HG02571 (cell line): Measurements from ENCODE around the gene PRR5L.
A peak's percentile ranks its signal among the peaks of the same experiment; 100 is the strongest.
"Not testable (repeated sequence)": the region's sequence is repeated elsewhere in the genome, so short reads cannot be mapped to it uniquely, and the experiment has no call there.

Experiments used
- ATAC-seq: cut with Tn5 transposase; IDR thresholded peaks from one replicate; pipeline ENCODE4 v1.9.1; 2021; ENCODE audit warnings: mild to moderate bottlenecking, moderate library complexity; ENCODE audit not compliant: unreplicated experiment

Gene PRR5L

DNA sequence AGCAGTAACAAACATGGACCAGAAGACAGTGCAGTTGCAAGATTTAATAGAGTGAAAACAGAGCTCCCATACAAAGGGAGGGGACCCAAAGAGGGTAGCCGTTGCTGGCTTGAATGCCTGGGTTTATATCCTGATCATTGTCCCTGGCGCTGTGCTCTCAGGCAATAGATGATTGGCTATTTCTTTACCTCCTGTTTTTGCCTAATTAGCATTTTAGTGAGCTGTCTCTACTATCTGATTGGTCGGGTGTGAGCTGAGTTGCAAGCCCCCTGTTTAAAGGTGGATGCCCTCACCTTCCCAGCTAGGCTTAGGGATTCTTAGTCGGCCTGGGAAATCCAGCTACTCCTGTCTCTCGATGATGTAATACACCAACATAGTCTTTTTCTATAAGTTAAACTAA is 29.3 kb downstream of the PRR5L start:
- not testable (repeated sequence) for ATAC-seq

DNA sequence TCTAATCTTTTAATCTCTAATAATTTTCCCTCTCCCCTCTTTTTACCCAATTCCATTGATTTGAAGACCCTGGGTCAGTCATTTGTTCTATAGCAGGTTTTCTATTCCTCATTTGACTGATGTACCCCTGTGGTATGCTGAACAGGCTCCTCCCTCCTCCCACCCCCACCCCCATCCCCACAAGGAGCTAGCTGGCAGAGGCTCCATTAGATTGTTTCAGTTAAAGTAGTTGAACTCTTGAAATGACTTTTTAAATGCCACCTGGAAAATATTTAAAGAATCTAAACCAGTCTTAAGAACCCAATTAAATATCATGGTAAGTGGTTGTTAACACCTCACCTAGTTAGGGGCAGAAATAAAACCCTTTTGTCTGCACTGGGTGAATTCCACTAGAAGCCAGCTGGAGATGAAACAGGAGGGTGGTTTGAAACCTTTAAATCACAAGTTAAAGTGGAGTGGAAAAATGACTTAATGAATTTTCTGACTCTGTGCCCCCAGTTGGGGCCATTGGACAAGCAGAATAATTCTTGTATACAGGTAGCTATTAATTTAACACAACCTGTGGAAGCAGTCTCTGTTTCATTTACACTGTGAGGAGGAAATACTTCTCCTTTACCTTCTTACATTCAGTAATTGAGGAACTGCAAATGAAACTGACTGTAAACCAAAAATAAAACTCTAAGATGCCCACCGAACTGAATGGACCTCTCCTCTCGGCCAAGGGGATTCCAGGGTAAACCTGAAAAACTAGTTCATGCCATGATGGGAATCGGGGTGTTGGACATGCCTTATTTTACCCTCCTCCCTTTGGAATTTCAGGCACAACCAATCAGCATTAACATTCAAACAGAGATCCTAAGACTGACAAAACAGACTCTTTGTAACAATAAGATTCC is 30.7 kb downstream of the PRR5L start:
- no peak for ATAC-seq

DNA sequence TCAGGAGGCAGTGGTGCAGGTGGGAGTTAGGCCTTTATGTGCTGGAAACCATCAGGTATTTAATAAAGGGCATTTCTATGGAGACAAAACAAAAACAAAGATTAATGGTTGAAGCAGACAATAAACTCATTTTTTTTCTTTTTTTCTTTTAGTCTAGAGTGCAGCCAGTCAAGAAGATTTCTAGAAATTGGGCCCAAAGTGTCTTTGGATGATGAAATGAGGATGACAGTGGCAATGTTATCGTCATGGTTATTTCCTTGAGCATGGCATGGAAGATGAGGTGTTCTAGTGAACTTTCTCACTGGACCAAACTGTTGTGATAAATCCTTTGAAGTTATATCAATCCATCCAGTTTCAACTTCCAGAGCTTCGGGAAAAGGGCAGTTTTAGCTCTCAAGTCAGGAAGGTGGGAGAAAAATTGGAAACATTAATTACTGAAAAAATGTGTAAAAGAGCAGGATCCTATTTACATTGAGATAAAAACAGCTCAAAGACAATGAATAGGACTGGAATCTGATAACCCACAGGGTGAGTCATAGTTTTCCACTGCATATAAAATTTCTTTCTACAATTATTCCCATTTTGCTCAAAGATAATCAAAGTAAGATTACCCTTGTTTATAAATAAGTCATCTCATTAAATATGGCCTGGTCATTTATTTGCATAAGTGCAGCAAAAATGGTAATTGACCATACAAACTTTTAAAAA is 33.0 kb downstream of the PRR5L start:
- ATAC-seq, result no peak

DNA sequence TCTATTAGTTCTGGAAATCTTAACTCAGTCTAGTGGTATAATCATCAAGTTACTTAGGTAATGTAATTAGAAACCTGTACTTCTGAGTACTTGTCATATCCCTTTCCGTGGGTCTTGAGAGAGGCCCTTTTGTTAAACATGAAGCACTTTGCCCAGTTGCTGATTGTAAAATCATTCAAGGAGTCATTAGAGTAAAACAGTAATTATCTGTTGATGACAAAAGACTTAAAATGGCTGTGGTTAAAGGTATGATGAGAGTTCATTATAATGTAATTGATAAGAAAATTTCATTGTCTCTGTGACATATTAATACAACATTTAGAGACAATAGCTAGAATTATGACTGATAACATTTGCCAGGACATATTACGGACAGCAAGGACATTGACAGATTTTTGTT is 34.3 kb downstream of the PRR5L start:
- no peak for ATAC-seq

DNA sequence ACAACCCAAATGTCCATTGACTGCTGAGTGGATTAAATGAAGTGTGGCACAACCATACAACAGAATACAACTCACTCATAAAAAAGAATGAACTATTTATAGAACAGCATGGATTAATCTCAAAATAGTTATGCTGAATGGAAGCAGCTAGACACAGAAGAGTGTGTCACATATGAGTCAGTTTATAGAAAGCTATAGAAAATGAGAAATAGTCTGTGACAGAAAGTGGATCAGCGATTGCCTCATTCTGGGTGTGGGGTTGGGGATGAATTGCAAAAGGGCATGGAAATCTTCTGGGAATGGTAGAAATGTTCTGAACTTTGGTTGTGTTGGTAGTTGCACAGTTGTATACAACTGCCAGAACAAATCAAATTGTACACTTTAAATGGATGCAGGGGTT is 37.4 kb downstream of the PRR5L start:
- no peak for ATAC-seq

DNA sequence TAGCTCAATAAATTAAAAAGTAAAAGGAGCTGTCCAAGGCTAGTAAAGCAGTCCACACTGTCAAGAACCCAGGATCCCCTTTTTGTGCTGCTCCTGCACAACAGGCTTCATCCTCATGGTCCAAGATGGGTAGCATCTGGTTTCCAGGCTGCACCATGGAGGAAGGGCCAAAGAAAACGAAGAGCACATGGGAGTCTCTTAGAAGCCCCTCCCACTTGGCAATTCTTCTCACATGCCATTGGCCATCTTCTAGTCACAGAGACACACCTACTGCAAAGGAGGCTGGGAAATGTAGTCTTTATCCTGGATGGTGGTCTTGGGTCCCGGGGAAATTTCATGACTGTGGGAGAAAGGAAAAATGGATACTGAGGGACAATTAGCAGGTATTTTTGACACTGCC is 37.8 kb downstream of the PRR5L start:
- no peak for ATAC-seq

DNA sequence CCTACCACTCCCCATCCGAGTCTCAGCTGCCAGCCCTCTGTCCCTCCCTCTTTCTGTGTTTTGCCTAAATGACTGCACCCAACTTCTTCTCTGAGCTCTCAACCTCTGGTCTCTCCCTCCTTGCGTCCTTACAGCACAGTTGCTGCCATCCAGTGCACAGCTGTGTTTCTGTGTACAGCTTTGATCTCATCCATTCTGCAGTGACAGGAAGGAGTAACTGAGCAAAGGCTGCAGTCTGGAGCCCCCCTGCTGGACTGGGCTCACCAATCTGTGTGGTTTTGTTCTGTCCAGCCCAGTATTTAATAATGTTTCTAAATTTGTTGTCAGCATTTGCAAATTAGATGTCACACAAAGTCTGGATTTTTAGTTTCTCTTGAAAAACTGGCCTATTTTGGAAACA is 43.8 kb downstream of the PRR5L start:
- no peak for ATAC-seq

DNA sequence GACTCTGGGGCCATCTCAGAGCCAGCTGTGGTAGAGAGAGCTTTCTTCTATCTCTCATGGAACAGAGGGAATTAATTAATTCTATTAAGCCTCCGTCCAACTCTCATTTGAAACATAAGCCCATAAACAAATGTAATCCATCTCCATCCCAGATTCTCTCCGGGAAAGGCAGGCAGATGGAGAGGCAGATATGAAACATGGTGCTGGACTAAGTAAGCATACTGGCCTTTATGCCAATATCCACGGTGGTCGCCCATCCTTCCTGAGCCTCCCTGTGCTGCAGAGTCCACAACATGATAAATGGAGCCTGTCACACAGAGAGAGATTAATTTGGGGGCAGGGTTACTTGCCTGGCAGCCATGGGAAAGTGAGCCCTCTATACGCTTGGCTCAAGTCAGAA is 44.8 kb downstream of the PRR5L start:
- ATAC-seq, result no peak

DNA sequence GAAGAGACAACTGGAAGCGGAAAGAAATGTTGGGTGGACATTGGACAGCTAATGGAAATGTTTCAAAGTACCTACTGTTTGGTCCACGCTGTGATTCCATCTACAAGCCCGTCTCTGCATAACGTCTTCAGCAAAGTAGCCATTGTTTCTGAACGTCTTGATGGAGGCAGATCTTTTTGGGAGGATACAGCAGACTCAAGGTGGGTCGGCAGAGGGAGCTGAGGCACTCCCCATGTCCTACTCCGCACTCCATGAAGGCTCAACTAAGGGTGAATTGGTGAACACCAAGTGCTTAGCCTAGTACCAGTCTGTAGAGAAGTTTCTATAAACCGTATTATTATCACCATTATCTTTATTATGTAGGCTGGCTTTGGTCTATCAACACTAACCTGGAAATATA is 45.8 kb downstream of the PRR5L start:
- ATAC-seq, result no peak

DNA sequence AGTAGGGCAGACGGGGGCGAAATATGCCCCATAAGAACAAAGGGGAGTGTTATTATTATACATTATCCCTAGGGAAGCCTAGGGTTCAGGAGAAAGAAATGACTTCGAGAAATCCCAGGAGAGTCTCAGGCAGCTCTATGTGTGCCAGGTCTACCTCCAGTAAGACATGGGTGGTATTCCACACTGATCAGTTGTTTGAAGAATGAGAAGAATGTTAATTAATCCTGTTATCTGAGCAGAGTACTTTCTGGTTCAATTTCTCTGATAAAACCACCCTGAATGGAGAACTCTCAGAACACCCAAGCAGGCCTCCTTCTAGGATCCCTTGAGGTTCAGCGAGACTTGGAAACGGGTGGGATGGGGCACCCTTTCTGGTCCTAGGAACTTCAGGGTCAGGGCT is 46.2 kb downstream of the PRR5L start:
- ATAC-seq, result no peak

DNA sequence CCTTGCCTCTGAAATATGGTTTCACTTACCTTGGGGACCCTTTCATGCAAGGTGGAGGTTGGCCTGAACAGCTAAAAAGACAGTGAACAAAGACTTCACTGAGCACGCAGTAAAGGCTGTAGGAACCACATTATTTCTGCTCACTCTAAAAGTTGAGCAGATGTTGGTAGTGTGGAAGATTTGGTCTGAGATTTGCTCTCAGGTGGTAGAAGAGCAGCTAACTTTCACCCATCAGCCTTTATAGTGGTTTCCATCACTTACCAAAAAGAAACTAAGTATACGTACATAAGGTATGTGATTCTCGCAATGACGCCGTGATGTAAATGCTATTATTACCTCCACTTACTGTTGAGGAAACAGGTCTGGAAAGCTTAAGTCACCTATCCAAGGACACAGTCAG is 47.3 kb downstream of the PRR5L start:
- ATAC-seq, result no peak

DNA sequence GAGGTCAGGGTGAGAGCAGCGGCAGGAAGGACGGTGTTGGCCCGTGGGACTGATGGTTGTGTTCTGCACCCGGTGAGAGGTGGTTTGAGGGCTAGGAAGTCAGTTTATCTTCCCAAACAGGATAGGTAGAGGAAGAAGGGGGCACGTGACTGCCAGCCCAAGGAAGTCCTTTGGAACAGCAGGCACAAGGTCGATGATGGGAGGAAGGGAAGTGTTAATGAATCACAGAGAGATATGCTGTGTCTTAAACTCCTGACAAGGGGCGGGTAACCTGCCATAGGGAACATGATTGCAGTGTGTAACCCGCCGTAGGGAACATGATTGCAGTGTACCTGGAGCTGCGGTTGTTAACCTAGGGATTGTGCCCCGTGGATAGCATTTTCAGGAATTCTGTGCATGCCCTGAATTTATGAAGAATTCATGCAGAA is 49.0 kb downstream of the PRR5L start:
- no peak for ATAC-seq

DNA sequence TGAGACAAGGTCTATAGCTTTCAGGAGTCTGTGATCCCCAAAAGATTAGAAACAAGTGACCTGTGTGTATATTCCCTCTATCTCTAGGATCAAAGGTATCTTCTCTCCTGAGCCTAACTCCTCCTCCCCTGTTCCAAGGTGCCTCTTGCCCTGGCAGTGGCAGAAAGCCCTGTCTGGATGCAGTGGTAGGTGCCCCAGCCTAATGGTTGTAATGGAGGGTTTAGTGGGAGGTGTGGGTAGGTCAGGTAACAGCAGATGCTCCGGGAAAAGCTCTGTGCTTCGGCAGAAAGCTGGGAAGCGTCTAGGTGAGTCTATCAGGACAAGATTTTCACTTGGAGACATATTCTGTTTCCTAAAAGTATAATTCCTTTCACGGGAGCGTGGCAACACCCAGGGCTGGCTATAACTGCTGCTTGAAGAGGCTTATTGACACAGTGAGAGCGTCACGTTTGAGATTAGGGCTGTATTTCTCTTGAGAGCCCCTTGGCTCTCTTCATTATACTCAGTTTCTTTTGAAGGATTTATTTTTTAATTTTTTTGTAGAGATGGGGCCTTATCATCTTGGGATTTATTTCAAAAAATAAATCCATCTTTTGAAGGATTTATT is 49.5 kb downstream of the PRR5L start:
- no peak for ATAC-seq

DNA sequence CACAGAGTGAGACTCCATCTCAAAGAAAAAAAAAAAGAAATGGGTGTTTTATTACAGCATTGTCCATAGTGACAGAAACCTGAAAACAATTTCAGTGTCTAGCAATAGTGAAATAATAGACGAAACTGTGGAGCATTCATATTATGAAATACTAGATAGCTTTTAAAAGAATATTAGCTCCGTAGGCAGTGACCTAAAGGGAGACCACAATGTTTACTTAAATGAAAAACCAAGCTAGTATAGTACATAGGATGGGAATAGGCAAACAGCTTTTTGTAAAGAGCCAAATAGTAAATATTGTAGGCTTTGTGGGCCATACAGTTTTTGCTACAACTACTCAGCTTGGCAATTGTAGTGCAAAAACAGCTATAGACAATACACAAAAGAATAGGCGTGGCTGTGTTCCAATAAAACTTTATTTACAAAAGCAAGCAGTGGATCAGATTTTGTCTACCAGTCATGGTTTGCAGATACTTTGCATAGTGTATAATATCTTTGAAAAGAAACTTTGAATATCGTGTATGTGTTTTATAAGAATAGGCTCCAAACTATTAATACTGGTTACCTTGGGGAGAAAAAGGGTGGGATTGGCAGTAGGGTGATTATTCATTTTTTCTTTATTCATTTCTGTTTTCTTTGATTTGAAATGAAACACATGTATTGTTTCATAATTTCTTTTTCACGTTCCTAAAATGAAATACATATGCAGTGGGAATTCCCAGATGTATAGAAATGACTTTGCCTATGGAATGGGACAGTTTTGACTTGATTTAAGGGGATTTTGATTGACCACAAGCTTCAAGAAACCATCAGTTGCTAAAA is 50.7 kb downstream of the PRR5L start:
- no peak for ATAC-seq

DNA sequence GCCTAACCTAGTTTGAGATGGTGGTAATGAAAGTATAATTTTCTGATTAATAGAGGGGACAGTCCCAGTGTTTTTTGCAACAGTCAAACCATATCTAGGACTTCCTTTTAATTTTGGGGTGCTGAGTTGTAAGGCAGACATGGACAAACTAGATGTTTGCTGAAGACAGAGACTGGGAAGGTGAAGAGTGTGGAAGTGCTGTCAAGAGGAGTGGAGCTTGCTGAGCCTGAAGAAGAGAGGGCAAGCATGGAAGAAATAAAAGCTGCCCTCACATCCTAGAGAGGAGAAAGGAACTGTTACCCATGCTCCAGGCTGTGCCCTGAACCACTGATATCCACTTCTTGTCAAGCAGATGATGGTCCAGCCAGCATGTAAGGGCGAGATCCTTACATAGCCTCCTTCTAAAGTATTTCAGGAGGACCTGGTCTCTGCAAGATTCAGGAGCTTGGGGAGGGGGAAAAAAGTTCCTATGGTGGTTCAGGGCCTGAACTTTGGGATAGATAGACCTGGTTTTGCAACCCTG is 51.4 kb downstream of the PRR5L start:
- no peak for ATAC-seq

DNA sequence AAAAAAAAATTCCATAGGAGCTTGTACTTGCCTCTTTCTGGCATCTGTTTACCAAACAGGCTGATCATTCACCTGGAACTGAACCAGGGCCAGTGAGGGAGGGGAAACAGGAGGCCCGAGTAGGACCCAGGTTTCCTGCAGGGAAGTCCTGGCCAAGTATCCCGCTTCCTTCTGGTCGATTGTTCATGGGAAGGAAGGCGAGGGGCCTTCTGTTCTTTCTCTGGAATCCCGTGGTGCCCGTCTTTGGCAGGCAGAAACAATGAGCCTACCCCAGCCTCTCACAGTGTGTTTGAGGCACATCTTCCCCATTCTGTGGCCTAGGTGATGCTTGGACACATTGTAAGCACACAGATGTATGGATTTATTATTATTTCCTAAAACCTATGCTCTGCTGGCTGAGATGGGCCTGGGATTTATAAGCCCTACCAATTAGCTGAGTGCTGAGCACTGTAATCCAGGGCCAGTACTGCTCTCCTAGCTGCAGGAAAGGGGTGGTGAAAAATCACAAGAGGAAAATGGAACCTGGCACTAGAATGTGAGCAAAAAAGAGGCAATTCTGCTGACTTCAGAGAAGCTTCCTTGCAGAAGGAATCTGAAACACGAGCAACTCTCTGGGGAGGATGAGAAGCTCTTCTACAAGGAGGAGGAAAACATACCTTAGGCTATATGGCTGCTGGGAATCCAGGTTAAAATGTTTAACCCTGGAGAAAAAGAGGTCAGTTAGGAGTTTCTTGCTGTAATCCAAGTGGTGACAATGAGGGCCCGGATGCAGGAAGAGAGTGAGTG is 53.5 kb downstream of the PRR5L start:
- ATAC-seq, result no peak

DNA sequence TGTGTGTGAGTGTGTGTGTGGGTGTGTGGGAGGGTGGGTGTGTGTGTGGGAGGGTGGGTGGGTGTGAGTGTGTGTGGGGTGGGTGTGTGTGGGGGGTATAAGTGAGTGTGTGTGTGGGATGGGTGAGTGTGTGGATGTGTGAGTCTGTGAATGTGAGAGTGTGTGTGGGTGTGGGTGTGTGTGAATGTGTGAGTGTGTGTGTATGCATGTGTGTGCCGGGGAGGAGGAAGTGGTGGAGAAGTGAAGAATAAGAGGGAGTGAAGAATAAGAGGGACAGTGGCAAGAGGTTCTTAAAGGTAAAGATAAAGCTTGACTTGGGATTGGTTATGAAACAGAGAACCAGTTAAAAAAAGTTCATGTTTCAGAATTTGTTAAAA is 54.0 kb downstream of the PRR5L start:
- no peak for ATAC-seq

DNA sequence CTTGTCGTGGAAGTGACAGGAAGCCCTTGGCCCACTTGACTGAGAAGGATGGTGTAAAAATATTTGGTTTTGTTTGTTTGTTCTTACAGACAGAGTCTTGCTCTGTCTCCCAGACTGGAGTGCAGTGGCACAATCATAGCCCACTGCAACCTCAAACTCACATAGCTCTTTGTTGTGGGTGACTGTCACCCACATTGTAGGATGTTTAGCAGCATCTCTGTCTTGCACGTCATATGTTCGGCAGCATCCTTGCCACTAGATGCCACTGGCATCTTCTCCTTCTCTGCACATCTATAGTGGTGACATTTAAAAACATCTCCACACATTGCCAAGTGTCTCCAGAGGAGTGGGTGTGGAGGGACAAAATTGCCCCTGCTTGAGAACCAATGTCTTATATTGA is 56.8 kb downstream of the PRR5L start:
- ATAC-seq, result no peak

DNA sequence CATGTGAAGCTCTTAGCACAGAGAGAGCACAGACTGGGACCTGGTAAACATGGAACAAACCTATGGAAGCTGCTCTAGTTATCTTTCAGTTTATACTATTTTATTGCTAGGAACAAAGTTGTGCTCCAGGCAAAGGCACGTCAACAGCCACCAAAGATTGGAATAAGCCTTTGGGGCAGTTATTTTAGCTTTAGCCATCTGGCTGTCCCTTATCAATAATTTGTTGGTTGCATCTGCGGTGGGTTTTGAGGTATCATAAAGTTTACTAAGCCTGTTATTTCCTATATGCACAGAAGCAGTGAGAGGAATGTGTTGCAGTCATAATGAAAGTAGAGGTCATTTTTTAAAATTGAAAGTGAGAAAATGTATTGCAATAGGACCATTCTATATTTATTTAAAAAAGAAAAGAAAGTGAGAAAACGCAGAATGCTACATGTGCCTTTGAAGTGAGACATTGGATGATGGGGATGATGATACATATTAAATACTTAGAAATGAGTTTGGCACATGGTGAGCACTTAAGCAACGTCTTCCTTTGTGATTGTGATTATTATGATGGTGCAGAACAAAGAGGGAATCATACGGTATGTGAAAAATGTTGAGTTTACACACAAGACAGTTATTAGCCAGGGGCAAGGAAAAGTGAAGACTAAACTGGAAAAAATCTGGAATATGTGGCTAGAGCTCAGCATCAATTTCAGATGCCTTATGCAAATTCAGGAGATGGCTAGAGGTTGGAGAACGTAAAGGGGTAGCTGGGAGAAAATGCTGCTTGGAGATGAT is 58.3 kb downstream of the PRR5L start:
- ATAC-seq, result peak; percentile 86
